Esophagus muscularis mucosa (tissue), 4 donors: ENCODE results near the gene KIF16B. TPM values are rescaled to one million over a fixed set of nuclear protein-coding genes. Genes with fewer than 3 reads are reported as not detected.

ENCODE experiments used
- DNase-seq: peaks from one replicate; pipeline ENCODE4 v3.0.0-alpha.2; 2017; ENCODE audit errors: extremely low spot score
- H3K27ac ChIP-seq, 4 donors: fragments of 200-600 bp; sonication (generic); replicated peaks in 1 of 4; 1 replicate in 3 of 4; 2 replicates in 1 of 4; pipeline ENCODE4 v1.5.1; 2016 to 2019; ENCODE audit warnings: mild to moderate bottlenecking in 1 of 4
- H3K27me3 ChIP-seq, 4 donors: fragments of 200-600 bp; sonication (generic); one replicate each; pipeline versions ENCODE4 v1.5.1 to v1.6.0; 2016 to 2019
- H3K36me3 ChIP-seq, 4 donors: fragments of 200-600 bp; sonication (generic); one replicate each; pipeline ENCODE4 v1.5.1; 2016 to 2019
- H3K4me1 ChIP-seq, 4 donors: fragments of 200-600 bp; sonication (generic); one replicate each; pipeline ENCODE4 v1.5.1; 2016 to 2019
- H3K4me3 ChIP-seq, 4 donors: fragments of 200-600 bp; sonication (generic); 1 replicate in 2 of 4; 2 replicates in 2 of 4; pipeline ENCODE4 v1.5.1; 2016 to 2019; ENCODE audit warnings: mild to moderate bottlenecking in 4 of 4, moderate library complexity in 1 of 4
- H3K9me3 ChIP-seq, 4 donors: fragments of 200-600 bp; sonication (generic); 1 replicate in 3 of 4; 2 replicates in 1 of 4; pipeline ENCODE4 v1.5.1; 2016 to 2019
- EP300 ChIP-seq: sonication (generic); formaldehyde crosslinking; IDR thresholded peaks from one replicate; pipeline ENCODE4 v1.6.1; 2017; ENCODE audit warnings: antibody characterized with exemption
- POLR2A ChIP-seq: fragments of 450-650 bp; IDR thresholded peaks from one replicate; pipeline ENCODE4 v1.6.1; 2017; ENCODE audit warnings: antibody characterized with exemption, moderate library complexity, mild to moderate bottlenecking, low read depth
- POLR2AphosphoS5 ChIP-seq, 2 donors: sonication (generic); formaldehyde crosslinking; IDR thresholded peaks; one replicate each; pipeline ENCODE4 v1.6.1; 2017; ENCODE audit warnings: antibody characterized with exemption in 2 of 2
- whole genome bisulfite sequencing: methylation state at CpG from one replicate; pipeline ENCODE4 v1.1.5; 2018; 5-methylcytosine and 5-hydroxymethylcytosine counted together
- intact Hi-C: fragments of 100-400 bp; cut with DNase I; formaldehyde crosslinking; loops from one replicate; pipeline ENCODE4 v1.15.1; 2023
- total RNA-seq, 4 donors: library from RNA; depleted of rRNA; stranded (reverse); fragments of >200 nt; gene quantifications; one replicate each; pipeline versions ENCODE4 v1.1.0 to v1.2.1, GENCODE V29; 2016
- TF ChIP-seq, protein P1 (sequence below), 3 experiments: fragments of 200-600 bp in 2 of 3; fragments of 450-650 bp in 1 of 3; sonication (generic) in 2 of 3; IDR thresholded peaks; one replicate each; pipeline ENCODE4 v1.5.1; 2017 to 2019; ENCODE audit warnings: antibody characterized with exemption in 3 of 3, mild to moderate bottlenecking in 2 of 3, moderate library complexity in 1 of 3

The KIF16B gene
- total RNA-seq, 4 donors from 2014 or later: 15.4 to 21.1 (median 19.3) TPM

DNA sequence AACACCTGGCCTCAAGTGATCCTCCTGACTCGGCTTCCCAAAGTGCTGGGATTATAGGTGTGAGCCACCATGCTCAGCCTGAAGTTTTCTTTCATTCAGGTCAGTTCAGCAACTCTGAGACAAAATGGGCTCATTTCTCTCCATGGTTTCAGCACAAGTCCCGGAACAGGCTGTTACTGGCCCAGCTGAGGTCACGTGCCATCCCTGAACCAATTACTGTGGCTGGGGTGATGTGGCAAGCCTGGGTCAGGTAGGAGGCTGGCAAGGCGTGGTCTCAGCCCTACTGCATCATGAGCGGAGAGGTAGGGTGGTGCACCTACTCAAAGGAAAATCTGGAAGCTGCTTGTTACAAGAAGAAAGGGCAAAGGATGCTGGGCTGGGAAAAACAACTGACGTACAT is 326.4 kb downstream of the KIF16B start:
- Histone ChIP-seq H3K27ac (no peak overlapping the region), H3K9me3 (no peaks in the 10 kb centered on the region), H3K36me3 (no peaks in the 10 kb centered on the region), H3K4me1 (no peaks in the 10 kb centered on the region), H3K4me3 (no peak overlapping the region), H3K27me3 (no peaks in the 10 kb centered on the region)
- 87% methylated on average over 6 of the region's 6 CpGs for WGBS
- intact Hi-C loops: no loop called here
- DNase-seq: no peak
- TF ChIP-seq EP300: no peak
- no peak for TF ChIP-seq POLR2AphosphoS5 (IDR thresholded peaks at IDR 0.05)
- no peak for TF ChIP-seq POLR2A
- TF ChIP-seq, protein P1, sequence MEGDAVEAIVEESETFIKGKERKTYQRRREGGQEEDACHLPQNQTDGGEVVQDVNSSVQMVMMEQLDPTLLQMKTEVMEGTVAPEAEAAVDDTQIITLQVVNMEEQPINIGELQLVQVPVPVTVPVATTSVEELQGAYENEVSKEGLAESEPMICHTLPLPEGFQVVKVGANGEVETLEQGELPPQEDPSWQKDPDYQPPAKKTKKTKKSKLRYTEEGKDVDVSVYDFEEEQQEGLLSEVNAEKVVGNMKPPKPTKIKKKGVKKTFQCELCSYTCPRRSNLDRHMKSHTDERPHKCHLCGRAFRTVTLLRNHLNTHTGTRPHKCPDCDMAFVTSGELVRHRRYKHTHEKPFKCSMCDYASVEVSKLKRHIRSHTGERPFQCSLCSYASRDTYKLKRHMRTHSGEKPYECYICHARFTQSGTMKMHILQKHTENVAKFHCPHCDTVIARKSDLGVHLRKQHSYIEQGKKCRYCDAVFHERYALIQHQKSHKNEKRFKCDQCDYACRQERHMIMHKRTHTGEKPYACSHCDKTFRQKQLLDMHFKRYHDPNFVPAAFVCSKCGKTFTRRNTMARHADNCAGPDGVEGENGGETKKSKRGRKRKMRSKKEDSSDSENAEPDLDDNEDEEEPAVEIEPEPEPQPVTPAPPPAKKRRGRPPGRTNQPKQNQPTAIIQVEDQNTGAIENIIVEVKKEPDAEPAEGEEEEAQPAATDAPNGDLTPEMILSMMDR (IDR thresholded peaks at IDR 0.05): no peak

- WGBS: 77% methylated on average over 7 of the region's 7 CpGs
- Histone ChIP-seq H3K36me3 (no peaks in the 10 kb centered on the region), H3K27ac (no peak overlapping the region), H3K27me3 (no peaks in the 10 kb centered on the region), H3K4me3 (no peak overlapping the region), H3K4me1 (no peaks in the 10 kb centered on the region), H3K9me3 (no peaks in the 10 kb centered on the region)
- TF ChIP-seq, protein P1 (IDR thresholded peaks at IDR 0.05): no peak
- TF ChIP-seq POLR2A (no peak), POLR2AphosphoS5 (IDR thresholded peaks at IDR 0.05) (no peak), EP300 (no peak)
- intact Hi-C loops: no loop called here
- DNase-seq: no peak
Observed at GRCh38 chr20:16246291-16246690, 327.0 kb downstream of the KIF16B start.

DNA sequence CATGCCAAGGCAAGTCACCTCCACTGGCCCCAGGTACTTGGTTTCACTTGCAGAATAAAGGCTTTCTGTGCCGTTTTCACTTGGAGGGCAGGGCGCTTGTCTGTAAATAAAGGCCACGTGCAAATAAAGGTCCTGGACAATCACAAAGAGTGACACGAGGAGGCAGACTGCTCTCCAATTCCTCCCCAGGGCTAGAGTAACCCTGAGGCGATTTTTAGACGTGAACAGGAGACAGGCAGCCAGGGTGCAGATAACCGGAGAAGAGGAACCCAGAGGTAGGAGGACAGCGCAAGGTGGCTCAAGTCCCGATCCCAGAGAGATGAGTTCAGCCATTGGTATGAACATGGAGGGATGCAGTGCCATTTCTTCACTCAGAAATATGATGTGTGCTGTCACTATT is 327.4 kb downstream of the KIF16B start:
- no peak for DNase-seq
- H3K27me3 ChIP-seq: no peaks in the 10 kb centered on the region
- no peak overlapping the region for H3K4me3 ChIP-seq
- TF ChIP-seq POLR2A (no peak), EP300 (no peak), POLR2AphosphoS5 (IDR thresholded peaks at IDR 0.05) (no peak)
- TF ChIP-seq, protein P1 (IDR thresholded peaks at IDR 0.05): no peak
- no peaks in the 10 kb centered on the region for H3K36me3 ChIP-seq
- H3K9me3 ChIP-seq: no peaks in the 10 kb centered on the region
- H3K27ac ChIP-seq: no peak overlapping the region
- 83% methylated on average over 9 of the region's 9 CpGs for WGBS
- H3K4me1 ChIP-seq: no peaks in the 10 kb centered on the region
- intact Hi-C loops: no loop called here

DNA sequence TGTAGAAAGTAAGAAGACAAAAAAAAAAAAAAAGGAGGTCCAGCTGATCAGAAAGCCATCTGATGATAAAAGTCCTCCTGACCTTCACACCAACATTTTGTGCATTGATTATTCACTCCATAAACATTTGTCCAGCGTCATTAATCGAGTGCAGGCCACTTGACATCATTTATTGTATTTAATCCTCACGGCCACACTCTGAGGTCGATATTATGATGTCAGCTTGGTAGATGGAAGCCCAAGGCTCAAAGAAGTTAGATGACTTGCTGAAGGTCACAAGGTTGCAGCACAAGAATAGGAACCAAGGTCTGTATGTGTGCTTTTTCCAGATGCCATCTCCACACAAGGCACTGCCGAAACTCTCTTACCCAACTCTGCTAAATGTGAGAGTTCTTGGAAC is 328.4 kb downstream of the KIF16B start:
- TF ChIP-seq POLR2A (no peak), EP300 (no peak), POLR2AphosphoS5 (IDR thresholded peaks at IDR 0.05) (no peak)
- TF ChIP-seq, protein P1 (IDR thresholded peaks at IDR 0.05): no peak
- no peaks in the 10 kb centered on the region for H3K4me1 ChIP-seq
- 86% methylated on average over 5 of the region's 5 CpGs for WGBS
- H3K27ac ChIP-seq: no peak overlapping the region
- intact Hi-C loops: no loop called here
- no peak for DNase-seq
- H3K36me3 ChIP-seq: no peaks in the 10 kb centered on the region
- no peak overlapping the region for H3K4me3 ChIP-seq
- no peaks in the 10 kb centered on the region for H3K27me3 ChIP-seq
- peaks cover 0 to 8% (median 5%) of the 10 kb centered on the region in 4 donors for H3K9me3 ChIP-seq

- Histone ChIP-seq H3K36me3 (no peaks in the 10 kb centered on the region), H3K4me3 (no peak overlapping the region), H3K27me3 (no peaks in the 10 kb centered on the region), H3K4me1 (no peaks in the 10 kb centered on the region), H3K9me3 (peaks cover 0 to 20% (median 13%) of the 10 kb centered on the region in 4 donors), H3K27ac (no peak overlapping the region)
- WGBS: 68% methylated on average over 4 of the region's 4 CpGs
- intact Hi-C loops: no loop called here
- TF ChIP-seq POLR2A: no peak
- TF ChIP-seq POLR2AphosphoS5 (IDR thresholded peaks at IDR 0.05): no peak
- TF ChIP-seq, protein P1 (IDR thresholded peaks at IDR 0.05): no peak
- no peak for TF ChIP-seq EP300
- DNase-seq: no peak
Observed at GRCh38 chr20:16243470-16243869, 329.8 kb downstream of the KIF16B start.
